Esophagus muscularis mucosa (tissue), 4 donors: ENCODE data around the gene SPN. TPM values are rescaled to one million over a fixed set of nuclear protein-coding genes. Genes with fewer than 3 reads are reported as not detected.
"Not testable (repeated sequence)": the region's sequence is repeated elsewhere in the genome, so short reads cannot be mapped to it uniquely, and the experiment has no call there.

ENCODE experiments used
- DNase-seq: peaks from one replicate; pipeline ENCODE4 v3.0.0-alpha.2; 2017; ENCODE audit errors: extremely low spot score
- H3K27ac ChIP-seq, 4 donors: fragments of 200-600 bp; sonication (generic); replicated peaks in 1 of 4; 1 replicate in 3 of 4; 2 replicates in 1 of 4; pipeline ENCODE4 v1.5.1; 2016 to 2019; ENCODE audit warnings: mild to moderate bottlenecking in 1 of 4
- H3K27me3 ChIP-seq, 4 donors: fragments of 200-600 bp; sonication (generic); one replicate each; pipeline versions ENCODE4 v1.5.1 to v1.6.0; 2016 to 2019
- H3K36me3 ChIP-seq, 4 donors: fragments of 200-600 bp; sonication (generic); one replicate each; pipeline ENCODE4 v1.5.1; 2016 to 2019
- H3K4me1 ChIP-seq, 4 donors: fragments of 200-600 bp; sonication (generic); one replicate each; pipeline ENCODE4 v1.5.1; 2016 to 2019
- H3K4me3 ChIP-seq, 4 donors: fragments of 200-600 bp; sonication (generic); 1 replicate in 2 of 4; 2 replicates in 2 of 4; pipeline ENCODE4 v1.5.1; 2016 to 2019; ENCODE audit warnings: mild to moderate bottlenecking in 4 of 4, moderate library complexity in 1 of 4
- H3K9me3 ChIP-seq, 4 donors: fragments of 200-600 bp; sonication (generic); 1 replicate in 3 of 4; 2 replicates in 1 of 4; pipeline ENCODE4 v1.5.1; 2016 to 2019
- EP300 ChIP-seq: sonication (generic); formaldehyde crosslinking; IDR thresholded peaks from one replicate; pipeline ENCODE4 v1.6.1; 2017; ENCODE audit warnings: antibody characterized with exemption
- POLR2A ChIP-seq: fragments of 450-650 bp; IDR thresholded peaks from one replicate; pipeline ENCODE4 v1.6.1; 2017; ENCODE audit warnings: antibody characterized with exemption, moderate library complexity, mild to moderate bottlenecking, low read depth
- POLR2AphosphoS5 ChIP-seq, 2 donors: sonication (generic); formaldehyde crosslinking; IDR thresholded peaks; one replicate each; pipeline ENCODE4 v1.6.1; 2017; ENCODE audit warnings: antibody characterized with exemption in 2 of 2
- WGBS: methylation state at CpG from one replicate; pipeline ENCODE4 v1.1.5; 2018; 5-methylcytosine and 5-hydroxymethylcytosine counted together
- intact Hi-C: fragments of 100-400 bp; cut with DNase I; formaldehyde crosslinking; loops from one replicate; pipeline ENCODE4 v1.15.1; 2023
- total RNA-seq, 4 donors: library from RNA; depleted of rRNA; stranded (reverse); fragments of >200 nt; gene quantifications; one replicate each; pipeline versions ENCODE4 v1.1.0 to v1.2.1, GENCODE V29; 2016
- TF ChIP-seq, protein P1 (sequence below), 3 experiments: fragments of 200-600 bp in 2 of 3; fragments of 450-650 bp in 1 of 3; sonication (generic) in 2 of 3; IDR thresholded peaks; one replicate each; pipeline ENCODE4 v1.5.1; 2017 to 2019; ENCODE audit warnings: antibody characterized with exemption in 3 of 3, mild to moderate bottlenecking in 2 of 3, moderate library complexity in 1 of 3

The SPN gene
- total RNA-seq, 4 donors from 2014 or later: 1.1 to 4.2 (median 2.6) TPM

DNA sequence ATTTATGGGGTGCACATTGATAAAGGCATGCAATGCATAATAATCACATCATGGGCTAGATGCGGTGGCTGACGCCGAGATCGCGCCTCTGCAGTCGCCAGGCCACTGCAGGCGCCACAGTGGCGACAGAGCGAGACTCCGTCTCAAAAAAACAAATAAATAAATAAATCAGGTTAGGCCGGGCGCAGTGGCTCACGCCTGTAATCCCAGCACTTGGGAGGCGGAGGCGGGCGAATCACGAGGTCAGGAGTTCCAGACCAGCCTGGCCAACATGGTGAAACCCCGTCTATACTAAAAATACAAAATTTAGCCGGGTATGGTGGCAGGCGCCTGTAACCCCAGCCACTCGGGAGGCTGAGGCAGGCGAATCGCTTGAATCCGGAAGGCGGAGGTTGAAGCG lies 29.6 kb downstream of the SPN start:
- intact Hi-C loops, DNase-seq, H3K36me3 ChIP-seq, H3K27me3 ChIP-seq, H3K4me1 ChIP-seq, H3K9me3 ChIP-seq, H3K27ac ChIP-seq, H3K4me3 ChIP-seq: not testable (repeated sequence)
- WGBS: 99% methylated on average over 26 of the region's 26 CpGs

DNA sequence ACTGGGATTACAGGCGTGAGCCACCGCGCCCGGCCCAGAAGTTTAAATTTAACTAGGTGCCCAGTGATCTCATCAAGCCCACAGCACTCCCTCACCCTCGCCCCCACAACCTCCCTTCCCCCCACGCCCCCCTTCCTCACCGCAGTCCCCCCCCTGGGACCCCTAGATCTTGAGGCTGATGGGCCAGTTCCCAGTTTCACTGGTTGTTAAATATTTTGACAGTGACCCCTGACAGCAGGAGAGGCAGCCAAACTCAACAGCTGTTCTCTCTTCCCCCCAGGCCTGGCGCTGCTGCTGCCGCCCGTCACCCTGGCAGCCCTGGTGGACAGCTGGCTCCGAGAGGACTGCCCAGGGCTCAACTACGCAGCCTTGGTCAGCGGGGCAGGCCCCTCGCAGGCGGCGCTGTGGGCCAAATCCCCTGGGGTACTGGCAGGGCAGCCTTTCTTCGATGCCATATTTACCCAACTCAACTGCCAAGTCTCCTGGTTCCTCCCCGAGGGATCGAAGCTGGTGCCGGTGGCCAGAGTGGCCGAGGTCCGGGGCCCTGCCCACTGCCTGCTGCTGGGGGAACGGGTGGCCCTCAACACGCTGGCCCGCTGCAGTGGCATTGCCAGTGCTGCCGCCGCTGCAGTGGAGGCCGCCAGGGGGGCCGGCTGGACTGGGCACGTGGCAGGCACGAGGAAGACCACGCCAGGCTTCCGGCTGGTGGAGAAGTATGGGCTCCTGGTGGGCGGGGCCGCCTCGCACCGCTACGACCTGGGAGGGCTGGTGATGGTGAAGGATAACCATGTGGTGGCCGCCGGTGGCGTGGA lies 31.5 kb downstream of the SPN start:
- WGBS: 87% methylated on average over 25 of the region's 41 CpGs
- Histone ChIP-seq H3K36me3 (no peaks in the 10 kb centered on the region), H3K9me3 (no peaks in the 10 kb centered on the region), H3K4me1 (no peaks in the 10 kb centered on the region), H3K4me3 (no peak overlapping the region), H3K27ac (no peak overlapping the region), H3K27me3 (no peaks in the 10 kb centered on the region)
- TF ChIP-seq POLR2A (no peak), POLR2AphosphoS5 (IDR thresholded peaks at IDR 0.05) (no peak), EP300 (no peak)
- TF ChIP-seq, protein P1, sequence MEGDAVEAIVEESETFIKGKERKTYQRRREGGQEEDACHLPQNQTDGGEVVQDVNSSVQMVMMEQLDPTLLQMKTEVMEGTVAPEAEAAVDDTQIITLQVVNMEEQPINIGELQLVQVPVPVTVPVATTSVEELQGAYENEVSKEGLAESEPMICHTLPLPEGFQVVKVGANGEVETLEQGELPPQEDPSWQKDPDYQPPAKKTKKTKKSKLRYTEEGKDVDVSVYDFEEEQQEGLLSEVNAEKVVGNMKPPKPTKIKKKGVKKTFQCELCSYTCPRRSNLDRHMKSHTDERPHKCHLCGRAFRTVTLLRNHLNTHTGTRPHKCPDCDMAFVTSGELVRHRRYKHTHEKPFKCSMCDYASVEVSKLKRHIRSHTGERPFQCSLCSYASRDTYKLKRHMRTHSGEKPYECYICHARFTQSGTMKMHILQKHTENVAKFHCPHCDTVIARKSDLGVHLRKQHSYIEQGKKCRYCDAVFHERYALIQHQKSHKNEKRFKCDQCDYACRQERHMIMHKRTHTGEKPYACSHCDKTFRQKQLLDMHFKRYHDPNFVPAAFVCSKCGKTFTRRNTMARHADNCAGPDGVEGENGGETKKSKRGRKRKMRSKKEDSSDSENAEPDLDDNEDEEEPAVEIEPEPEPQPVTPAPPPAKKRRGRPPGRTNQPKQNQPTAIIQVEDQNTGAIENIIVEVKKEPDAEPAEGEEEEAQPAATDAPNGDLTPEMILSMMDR (IDR thresholded peaks at IDR 0.05): no peak
- no peak for DNase-seq
- intact Hi-C loops: no loop called here

DNA sequence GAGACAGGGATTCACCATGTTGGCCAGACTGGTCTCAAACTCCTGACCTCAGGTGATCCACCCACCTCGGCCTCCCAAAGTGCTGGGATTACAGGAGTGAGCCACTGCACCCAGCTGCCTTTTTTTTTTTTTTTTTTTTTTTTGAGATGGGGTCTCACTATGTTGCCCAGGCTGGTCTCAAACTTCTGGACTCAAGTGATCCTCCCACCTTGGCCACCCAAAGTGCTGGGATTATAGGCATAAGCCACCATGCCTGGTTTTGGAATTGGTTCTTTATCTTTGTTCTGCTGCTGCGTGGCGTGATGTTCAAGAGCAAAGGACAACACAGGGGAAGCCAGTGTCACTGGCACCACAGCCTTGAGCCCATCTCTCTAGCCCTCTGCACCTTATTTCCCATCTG lies 32.6 kb downstream of the SPN start:
- H3K27me3 ChIP-seq, H3K9me3 ChIP-seq, H3K4me3 ChIP-seq, intact Hi-C loops, DNase-seq, H3K4me1 ChIP-seq, H3K36me3 ChIP-seq, H3K27ac ChIP-seq: not testable (repeated sequence)
- 96% methylated on average over 3 of the region's 3 CpGs for WGBS

DNA sequence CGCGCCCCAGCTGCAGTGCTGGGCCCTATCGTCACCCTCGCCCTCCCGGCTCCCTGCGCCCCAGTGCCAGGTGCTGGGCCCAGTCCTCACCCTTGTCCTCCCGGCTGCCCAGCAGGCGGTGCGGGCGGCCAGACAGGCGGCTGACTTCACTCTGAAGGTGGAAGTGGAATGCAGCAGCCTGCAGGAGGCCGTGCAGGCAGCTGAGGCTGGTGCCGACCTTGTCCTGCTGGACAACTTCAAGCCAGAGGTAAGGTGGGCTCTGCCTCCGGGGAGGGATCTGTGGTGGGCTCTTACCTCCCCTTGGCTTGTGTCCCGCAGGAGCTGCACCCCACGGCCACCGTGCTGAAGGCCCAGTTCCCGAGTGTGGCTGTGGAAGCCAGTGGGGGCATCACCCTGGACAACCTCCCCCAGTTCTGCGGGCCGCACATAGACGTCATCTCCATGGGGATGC lies 33.9 kb downstream of the SPN start:
- no peak for DNase-seq
- intact Hi-C loops: no loop called here
- 94% methylated on average over 13 of the region's 21 CpGs for WGBS

DNA sequence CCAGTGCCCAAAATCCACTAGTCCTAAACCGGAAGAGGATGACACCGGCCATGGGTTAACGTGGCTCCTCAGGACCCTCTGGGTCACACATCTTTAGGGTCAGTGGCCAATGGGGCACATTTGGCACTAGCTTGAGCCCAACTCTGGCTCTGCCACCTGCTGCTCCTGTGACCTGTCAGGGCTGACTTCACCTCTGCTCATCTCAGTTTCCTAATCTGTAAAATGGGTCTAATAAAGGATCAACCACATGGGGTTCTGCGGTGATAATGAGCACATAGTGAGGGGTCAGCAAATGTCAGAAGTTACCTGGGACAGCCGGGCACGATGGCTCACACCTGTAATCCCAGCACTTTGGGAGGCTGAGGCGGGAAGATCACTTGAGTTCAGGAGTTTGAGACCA lies 34.3 kb downstream of the SPN start:
- Histone ChIP-seq H3K9me3 (no peaks in the 10 kb centered on the region), H3K27ac (no peak overlapping the region), H3K27me3 (no peaks in the 10 kb centered on the region), H3K4me3 (no peak overlapping the region), H3K4me1 (peaks cover 0 to 5% (median 4%) of the 10 kb centered on the region in 4 donors), H3K36me3 (no peaks in the 10 kb centered on the region)
- no peak for DNase-seq
- 100% methylated on average over 7 of the region's 7 CpGs for WGBS
- intact Hi-C loops: no loop called here
- TF ChIP-seq POLR2A (no peak), EP300 (no peak)
- TF ChIP-seq, protein P1 (IDR thresholded peaks at IDR 0.05): no peak

More for the DNA sequence above, 33.9 kb downstream of the SPN start:
- H3K9me3 ChIP-seq: no peaks in the 10 kb centered on the region
- no peak overlapping the region for H3K4me3 ChIP-seq
- peaks cover 0 to 5% (median 4%) of the 10 kb centered on the region in 4 donors for H3K4me1 ChIP-seq
- H3K27ac ChIP-seq: no peak overlapping the region
- TF ChIP-seq, protein P1 (IDR thresholded peaks at IDR 0.05): no peak
- no peak for TF ChIP-seq POLR2AphosphoS5 (IDR thresholded peaks at IDR 0.05)
- TF ChIP-seq POLR2A: no peak
- TF ChIP-seq EP300: no peak
- H3K27me3 ChIP-seq: no peaks in the 10 kb centered on the region
- no peaks in the 10 kb centered on the region for H3K36me3 ChIP-seq

DNA sequence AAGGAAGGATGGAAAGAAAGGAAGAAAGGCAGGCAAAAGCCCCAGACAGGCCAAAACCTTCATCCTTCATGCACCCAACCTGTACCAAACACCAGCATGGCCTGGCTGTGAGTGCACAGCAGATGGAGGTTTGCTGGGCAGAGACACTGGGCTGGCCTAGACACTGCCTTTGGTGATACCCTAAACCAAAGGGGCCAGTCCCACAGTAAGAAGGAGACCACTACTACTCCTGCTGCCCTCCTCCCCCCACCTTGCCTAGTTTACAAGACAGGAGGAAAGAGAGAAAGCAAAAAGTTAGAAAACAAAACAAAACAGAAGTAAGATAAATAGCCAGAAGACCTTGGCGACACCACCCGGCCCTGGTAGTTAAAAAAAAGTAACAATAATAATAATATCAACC lies 35.0 kb downstream of the SPN start:
- no peak for TF ChIP-seq POLR2A
- no peak for TF ChIP-seq EP300
- no peak for TF ChIP-seq POLR2AphosphoS5 (IDR thresholded peaks at IDR 0.05)
- TF ChIP-seq, protein P1 (IDR thresholded peaks at IDR 0.05): no peak
- Histone ChIP-seq H3K27ac (no peak overlapping the region), H3K4me1 (peaks cover 0 to 5% (median 4%) of the 10 kb centered on the region in 4 donors), H3K4me3 (no peak overlapping the region), H3K27me3 (no peaks in the 10 kb centered on the region), H3K36me3 (no peaks in the 10 kb centered on the region), H3K9me3 (no peaks in the 10 kb centered on the region)
- intact Hi-C loops: loop anchor here (2.0 kb wide), 1 partner anchor 323 kb away; no protein-coding TSS in a partner anchor
- WGBS: 88% methylated on average over 2 of the region's 2 CpGs
- no peak for DNase-seq
